Astrocyte of the cerebellum (primary cell): Measurements from ENCODE around the gene FOXP1.

Experiments used
- DNase-seq: peaks from one replicate; pipeline ENCODE4 v3.0.0-alpha.2; 2011; ENCODE audit warnings: low read depth
- H3K4me3 ChIP-seq: 2 replicates; pipeline ENCODE4 v1.5.1; 2011; ENCODE audit warnings: mild to moderate bottlenecking, low read depth, low read length, moderate library complexity
- in situ Hi-C: cut with HindIII; loops from 2 replicates; pipeline ENCODE4 v1.10.0; 2017; ENCODE audit warnings: low sequenced_read_pairs
- TF ChIP-seq, protein P1 (sequence below): IDR thresholded peaks from 2 replicates; pipeline ENCODE4 v1.5.1; 2012; ENCODE audit warnings: low read length, low read depth, moderate library complexity, mild to moderate bottlenecking; ENCODE audit errors: missing control alignments

Gene FOXP1

GRCh38 chr3:71585131-71585530 is 1.6 kb upstream of the FOXP1 start:
- H3K4me3 ChIP-seq: peak overlapping the region; percentile 84
- in situ Hi-C loops: loop anchor here (5.0 kb wide), 1 partner anchor 1043 kb away; no protein-coding TSS in a partner anchor
- no peak for DNase-seq
- TF ChIP-seq, protein P1, sequence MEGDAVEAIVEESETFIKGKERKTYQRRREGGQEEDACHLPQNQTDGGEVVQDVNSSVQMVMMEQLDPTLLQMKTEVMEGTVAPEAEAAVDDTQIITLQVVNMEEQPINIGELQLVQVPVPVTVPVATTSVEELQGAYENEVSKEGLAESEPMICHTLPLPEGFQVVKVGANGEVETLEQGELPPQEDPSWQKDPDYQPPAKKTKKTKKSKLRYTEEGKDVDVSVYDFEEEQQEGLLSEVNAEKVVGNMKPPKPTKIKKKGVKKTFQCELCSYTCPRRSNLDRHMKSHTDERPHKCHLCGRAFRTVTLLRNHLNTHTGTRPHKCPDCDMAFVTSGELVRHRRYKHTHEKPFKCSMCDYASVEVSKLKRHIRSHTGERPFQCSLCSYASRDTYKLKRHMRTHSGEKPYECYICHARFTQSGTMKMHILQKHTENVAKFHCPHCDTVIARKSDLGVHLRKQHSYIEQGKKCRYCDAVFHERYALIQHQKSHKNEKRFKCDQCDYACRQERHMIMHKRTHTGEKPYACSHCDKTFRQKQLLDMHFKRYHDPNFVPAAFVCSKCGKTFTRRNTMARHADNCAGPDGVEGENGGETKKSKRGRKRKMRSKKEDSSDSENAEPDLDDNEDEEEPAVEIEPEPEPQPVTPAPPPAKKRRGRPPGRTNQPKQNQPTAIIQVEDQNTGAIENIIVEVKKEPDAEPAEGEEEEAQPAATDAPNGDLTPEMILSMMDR: no peak

DNA sequence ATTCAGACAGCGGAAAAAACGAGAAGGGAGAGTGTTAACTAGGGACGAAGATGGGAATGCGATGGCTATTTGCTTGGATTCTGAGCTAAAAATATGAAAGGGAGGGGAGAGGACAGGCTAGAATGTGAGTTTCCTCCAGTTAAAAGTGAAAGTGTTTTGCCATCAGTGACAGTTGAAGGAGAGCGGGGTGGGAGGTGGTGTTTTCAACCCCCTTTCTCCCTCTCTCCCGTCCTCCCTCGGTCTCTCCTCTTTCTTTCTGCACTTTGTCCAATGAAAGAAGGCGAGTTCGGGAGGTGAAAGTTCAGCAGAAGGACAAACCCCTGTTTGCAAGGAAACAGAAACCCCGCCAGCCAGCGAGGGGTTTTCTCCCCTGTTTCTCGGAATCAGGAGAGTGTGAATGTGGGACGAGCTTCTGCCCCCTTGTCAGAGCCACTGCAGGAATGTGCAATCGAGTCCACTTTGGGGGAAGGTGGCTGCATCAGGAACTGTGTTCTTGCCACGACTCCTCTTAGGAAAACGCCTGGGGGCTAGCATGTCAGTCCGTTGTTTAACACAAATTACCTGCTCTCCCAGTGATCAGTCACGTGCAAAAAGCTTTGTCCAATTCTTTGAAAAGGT is 975 bp upstream of the FOXP1 start:
- DNase-seq: no peak
- in situ Hi-C loops: loop anchor here (5.0 kb wide), 3 partner anchors 42 to 1042 kb away; no protein-coding TSS in a partner anchor
- peak overlapping the region; percentile 84 for H3K4me3 ChIP-seq
- TF ChIP-seq, protein P1: no peak

DNA sequence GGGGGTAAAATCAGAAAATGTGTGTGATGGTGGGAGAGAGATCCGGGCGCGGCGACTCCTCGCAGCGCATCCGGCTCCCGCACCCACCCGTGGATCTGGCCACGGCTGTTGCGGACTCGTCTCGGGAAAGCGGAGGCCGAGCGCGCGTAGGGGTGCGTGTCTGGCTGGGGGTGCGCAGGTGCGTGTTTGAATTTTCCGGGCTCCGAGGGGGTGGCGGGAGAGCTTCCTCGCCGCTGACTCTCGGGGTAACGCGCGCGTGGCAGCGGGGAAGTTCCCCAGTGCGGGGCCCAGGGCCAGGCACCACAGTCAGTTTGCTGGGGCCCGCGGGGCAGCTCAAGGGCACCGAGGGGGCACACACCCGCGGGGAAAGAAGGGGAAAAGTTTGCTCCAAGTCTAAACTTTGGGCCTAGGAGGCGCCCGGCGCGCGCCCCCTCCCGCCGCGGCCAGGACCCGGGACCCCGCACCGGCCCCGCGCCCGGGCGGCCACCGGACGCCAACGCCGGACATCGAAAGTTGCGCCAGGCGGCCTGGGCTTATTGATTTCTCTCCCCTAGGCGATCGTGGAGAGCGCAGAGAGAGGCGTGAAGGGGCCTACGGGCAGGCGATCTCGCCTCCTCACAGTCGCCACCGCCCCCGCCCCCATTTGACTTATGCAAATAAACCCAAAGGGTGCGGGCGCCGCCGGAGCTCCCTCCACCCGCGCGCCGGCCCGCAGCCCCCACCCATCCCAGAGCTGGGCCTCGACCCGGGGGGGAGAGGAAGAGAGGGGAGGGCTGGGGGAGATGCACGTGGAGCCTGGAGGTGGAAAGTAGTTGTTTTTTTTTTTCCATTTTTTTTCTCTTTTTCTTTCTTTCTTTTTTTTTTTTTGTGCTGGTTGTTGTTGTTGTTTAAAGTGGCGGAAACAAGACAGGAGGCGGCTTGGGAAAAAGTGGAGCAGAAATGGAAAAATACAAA is 639 bp downstream of the FOXP1 start:
- TF ChIP-seq, protein P1: no peak
- DNase-seq: no peak
- H3K4me3 ChIP-seq: peak overlapping the region; percentile 84
- in situ Hi-C loops: loop anchor here (5.0 kb wide), 2 partner anchors 41 to 86 kb away; no protein-coding TSS in a partner anchor

GRCh38 chr3:71582036-71582611 is 1.4 kb downstream of the FOXP1 start:
- H3K4me3 ChIP-seq: peak overlapping the region; percentile 84
- TF ChIP-seq, protein P1: no peak
- in situ Hi-C loops: loop anchor here (5.0 kb wide), 2 partner anchors 40 to 85 kb away; no protein-coding TSS in a partner anchor
- no peak for DNase-seq

DNA sequence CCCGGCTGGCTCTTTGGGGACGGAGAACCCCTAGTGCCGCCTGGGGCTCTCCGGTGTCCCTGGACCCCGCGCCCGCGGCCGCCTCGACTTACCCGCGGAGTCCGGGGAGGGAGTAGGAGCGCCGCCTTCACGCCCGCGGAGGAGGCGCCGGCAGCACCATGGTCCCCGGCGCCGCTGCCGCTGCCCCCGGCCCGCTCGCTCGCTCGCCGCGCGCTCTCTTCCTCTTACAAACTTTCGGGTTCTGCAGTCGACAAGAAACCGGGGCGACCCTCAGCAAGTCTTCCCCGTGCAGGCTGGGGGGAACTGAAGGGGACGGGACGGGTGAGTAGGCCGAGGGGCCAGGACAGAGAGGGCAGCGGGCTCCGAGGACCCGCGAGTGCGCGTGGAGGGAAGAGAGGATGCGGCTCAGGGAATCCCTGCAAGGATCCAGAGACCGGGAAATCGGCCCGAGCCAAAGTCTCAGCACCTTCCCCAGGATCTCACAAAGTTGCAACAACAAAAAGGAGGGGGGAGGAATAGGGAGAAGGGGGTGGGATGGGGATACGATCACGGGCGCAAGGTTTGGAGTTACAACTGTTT is 2.0 kb downstream of the FOXP1 start:
- peak overlapping the region; percentile 84 for H3K4me3 ChIP-seq
- DNase-seq: no peak
- in situ Hi-C loops: loop anchor here (5.0 kb wide), 2 partner anchors 39 to 84 kb away; no protein-coding TSS in a partner anchor
- TF ChIP-seq, protein P1: no peak
